ENCODE measurements around the gene NPC1.

- no peak for TF ChIP-seq CTCF (IDR thresholded peaks at IDR 0.05; ENCODE audit: extremely low read depth in 1 of 2, insufficient read depth in 1 of 2, low read depth in 1 of 2, low read length in 2 of 2)
- no peak for TF ChIP-seq MAX (IDR thresholded peaks at IDR 0.05; ENCODE audit: insufficient read depth, insufficient read length)
- no peak for TF ChIP-seq POLR2A (IDR thresholded peaks at IDR 0.05; ENCODE audit: low read depth, low read length)
- no peak for TF ChIP-seq EZH2 (IDR thresholded peaks at IDR 0.05; ENCODE audit: borderline replicate concordance, low read depth, low read length, severe bottlenecking)
These were observed 44.8 kb downstream of the NPC1 start for GRCh38 chr18:23541349-23542093.

All from endothelial cell of umbilical vein (primary cell).